Measurements from ENCODE around the gene UBQLN3. TPM values are rescaled to one million over a fixed set of nuclear protein-coding genes. Genes with fewer than 3 reads are reported as not detected.

Gene UBQLN3
- total RNA-seq, 1 donor from 2014 or later, result not detected

DNA sequence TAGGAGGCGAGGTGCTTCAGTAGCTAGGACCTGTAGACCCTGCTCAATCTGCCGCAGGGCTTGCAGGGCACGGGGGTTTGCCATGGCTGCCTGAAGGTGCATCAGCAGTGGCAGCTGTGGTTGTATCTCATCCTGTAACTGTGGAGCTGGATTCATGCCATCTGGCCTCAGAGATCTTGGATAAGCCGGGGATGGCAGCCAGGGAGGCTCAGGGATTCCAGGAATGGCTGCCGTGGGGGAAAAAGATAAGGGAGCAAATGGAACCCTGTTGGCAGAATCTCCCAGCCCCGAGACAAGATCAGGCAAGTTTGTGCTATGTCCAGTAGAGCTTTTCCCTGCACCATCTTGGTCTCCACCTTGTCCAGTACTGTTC lies 1.8 kb downstream of the UBQLN3 start:
- intact Hi-C loops (cut with micrococcal nuclease), result no loop called here
- DNase-seq (no peak), ATAC-seq (no peak)

DNA sequence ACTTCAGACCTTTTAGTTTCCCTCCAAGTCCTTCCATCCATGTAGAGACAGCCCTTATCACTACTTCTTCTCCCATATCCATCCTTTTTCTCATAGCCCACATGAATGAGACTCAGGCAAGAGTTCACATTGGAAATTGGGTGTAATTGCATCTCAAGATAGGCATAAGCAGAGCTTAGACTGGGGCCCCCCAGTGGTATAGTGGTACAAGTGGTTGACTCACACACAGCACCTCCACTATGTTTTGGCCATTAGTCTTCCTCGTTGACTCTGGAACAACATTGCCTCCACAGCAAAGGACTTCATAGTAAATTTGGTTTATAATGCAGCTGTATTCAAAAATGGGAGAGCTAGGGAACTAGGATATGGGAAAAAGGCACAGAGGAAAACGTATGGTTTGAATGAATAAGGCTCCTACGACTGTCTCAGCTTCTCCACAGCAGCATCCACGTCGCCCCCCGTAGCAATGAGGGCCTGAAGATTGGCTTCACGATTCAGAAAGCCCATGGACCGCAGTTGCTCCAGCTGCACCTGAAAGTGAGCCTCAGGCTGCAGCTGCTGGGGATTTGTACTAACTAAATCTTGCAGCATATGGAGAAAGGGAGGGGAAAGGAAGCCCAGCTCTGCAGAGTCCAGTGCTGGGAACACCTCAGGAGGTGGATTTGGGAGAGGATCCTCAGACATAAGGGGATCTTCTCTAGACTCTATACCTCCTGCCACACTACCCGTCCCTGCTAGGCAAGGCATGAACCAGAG lies 2.4 kb downstream of the UBQLN3 start:
- DNase-seq, result no peak
- no peak for ATAC-seq
- intact Hi-C loops (cut with micrococcal nuclease), result no loop called here

DNA sequence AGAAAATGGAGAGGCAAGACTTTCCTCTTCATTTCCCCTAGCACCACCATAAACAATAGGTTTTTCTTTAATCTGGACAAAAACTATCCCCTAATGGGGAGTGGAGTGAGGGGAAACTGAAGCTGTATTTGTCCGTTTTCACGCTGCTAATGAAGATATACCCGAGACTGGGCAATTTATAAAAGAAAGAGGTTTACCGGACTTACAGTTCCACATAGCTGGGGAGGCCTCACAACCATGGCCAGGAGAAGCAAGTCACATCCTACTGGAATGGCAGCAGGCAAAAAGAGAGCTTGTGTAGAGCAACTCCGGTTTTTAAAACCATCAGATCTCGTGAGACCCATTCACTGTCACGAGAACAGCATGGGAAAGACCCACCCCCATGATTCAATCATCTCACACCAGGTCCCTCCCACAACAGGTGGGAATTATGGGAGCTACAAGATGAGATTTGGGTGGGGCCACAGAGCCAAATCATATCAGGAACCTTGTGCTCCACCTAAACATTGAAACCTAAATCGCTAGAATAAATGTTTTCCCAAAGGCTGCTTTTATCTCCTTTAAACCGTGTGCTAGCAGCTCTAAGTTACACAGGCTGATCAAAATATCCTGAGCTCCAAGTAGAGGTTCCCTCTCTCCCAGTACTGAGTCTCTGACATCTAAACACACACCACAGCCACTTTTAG lies 4.3 kb downstream of the UBQLN3 start:
- ATAC-seq (no peak), DNase-seq (no peak)
- intact Hi-C loops (cut with micrococcal nuclease), result no loop called here

- intact Hi-C loops (cut with micrococcal nuclease), result no loop called here
- DNase-seq (no peak), ATAC-seq (no peak)
These were observed 5.3 kb downstream of the UBQLN3 start for GRCh38 chr11:5504403-5504921.

GRCh38 chr11:5500393-5500801 lies 9.4 kb downstream of the UBQLN3 start:
- ATAC-seq (no peak), DNase-seq (no peak)
- intact Hi-C loops (cut with micrococcal nuclease), result no loop called here

- ATAC-seq (no peak), DNase-seq (no peak)
- intact Hi-C loops (cut with micrococcal nuclease), result no loop called here
These were observed 10.1 kb downstream of the UBQLN3 start for GRCh38 chr11:5499671-5500070.

- intact Hi-C loops (cut with micrococcal nuclease), result no loop called here
- no peak for ATAC-seq
- no peak for DNase-seq
These were observed 20.0 kb downstream of the UBQLN3 start for GRCh38 chr11:5489576-5490357.

GRCh38 chr11:5488798-5489399 lies 20.9 kb downstream of the UBQLN3 start:
- DNase-seq (no peak), ATAC-seq (no peak)
- intact Hi-C loops (cut with micrococcal nuclease), result no loop called here

DNA sequence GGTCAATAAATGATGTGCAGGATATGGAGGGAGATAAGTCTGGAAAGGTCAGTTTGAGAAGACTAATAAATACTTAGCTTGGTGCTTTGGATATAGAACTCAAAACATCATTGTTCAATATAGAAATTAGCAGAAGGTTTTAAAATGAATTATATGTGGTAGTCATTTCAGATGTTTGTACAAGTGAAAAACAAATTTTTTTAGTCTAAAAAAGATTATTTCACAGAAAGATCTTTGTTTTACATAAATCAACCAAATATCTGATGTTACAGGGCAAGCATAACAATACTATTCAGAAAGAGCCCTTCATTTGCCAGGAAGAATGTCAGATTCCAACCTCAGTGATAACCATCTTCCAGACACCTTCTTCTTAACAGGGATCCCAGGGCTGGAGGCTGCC lies 21.4 kb downstream of the UBQLN3 start, which contains the start of gene OR52D1:
OR52D1 (plus strand) TSS at position 301 of the 400 bp plus-strand sequence; CDS start at position 323, 22 bp downstream.
- intact Hi-C loops (cut with micrococcal nuclease), result no loop called here
- DNase-seq, result no peak
- ATAC-seq, result no peak

DNA sequence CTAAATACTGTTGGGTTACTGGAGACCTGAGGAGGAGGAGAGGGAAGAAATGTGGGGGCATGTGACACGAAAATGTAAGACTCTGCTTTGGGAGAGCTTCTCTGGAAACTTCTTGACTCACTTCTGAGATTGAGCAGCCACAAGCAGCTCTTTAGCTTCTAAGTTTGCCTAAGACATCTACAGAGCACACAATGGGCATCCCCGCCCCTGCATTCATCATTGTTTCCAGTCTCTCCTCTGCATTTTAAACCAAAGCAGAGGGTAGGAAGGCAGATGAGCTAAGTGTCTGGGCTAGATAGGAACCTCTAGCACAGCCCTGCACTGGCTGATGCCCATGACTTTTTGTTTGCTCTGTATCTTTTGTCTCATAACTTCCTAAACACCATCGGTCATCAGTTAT lies 23.3 kb downstream of the UBQLN3 start:
- ATAC-seq, result no peak
- DNase-seq, result no peak
- intact Hi-C loops (cut with micrococcal nuclease), result no loop called here

DNA sequence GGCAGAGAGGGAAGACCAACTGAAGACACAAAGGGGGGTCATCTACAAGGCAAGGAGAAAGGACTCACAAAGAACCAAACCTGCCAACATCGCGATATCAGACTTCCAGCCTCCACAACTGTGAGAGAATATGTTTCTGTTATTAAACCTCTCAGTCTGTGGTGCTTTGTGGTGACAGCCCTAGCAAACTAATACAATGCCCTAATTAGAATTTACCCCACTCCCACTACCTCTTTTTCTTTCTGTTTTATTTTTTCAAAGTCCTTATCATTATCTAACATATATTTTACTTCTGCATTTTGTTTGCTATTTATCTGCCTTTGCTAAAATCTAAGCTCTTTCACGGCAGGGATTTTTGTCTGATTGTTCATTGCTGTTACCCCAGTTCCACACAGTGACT lies 23.8 kb downstream of the UBQLN3 start:
- DNase-seq, result no peak
- intact Hi-C loops (cut with micrococcal nuclease), result no loop called here
- no peak for ATAC-seq

- no peak for DNase-seq
These were observed 33.5 kb downstream of the UBQLN3 start for GRCh38 chr11:5476186-5476819.

GRCh38 chr11:5473921-5474320 lies 35.8 kb downstream of the UBQLN3 start:
- no peak for ATAC-seq
- intact Hi-C loops (cut with micrococcal nuclease), result no loop called here
- DNase-seq, result no peak

More at GRCh38 chr11:5476186-5476819, 33.5 kb downstream of the UBQLN3 start:
- intact Hi-C loops (cut with micrococcal nuclease), result loop anchor here (2.0 kb wide), 1 partner anchor 334 kb away; no protein-coding TSS in a partner anchor
- ATAC-seq, result peak; percentile 38

GRCh38 chr11:5467527-5467926 lies 42.2 kb downstream of the UBQLN3 start:
- intact Hi-C loops (cut with micrococcal nuclease), result no loop called here
- DNase-seq, result no peak
- no peak for ATAC-seq

DNA sequence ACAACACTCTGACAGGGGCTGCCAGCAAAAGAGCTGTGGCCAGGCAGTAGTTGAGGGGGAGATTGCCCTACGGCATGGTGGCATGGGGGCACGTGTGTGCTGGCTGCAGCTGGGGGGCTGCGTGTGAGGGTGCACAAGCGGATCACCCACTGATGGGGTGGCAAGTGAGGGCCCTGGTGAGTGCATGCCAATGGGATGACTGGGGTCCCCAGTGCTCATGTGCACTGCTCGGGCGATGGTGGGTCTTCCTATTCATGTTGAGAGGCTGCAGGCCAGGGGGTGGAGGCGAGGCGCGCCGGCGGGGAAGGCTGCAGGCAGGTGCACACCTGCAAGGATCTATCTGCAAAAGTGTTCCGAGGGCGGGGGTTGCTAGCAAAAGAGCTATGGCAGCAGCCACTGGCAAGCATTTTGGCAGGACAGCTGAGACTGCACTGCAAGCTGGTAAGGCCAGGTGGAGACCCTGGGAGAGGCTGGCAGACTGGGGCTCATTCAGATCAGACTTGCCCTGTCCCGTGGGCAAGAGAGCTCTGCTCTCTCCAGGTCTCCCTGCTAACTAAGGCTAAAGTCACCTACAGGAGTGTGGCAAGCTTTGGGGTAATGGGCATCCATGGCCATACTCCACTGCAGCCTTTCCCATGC lies 48.7 kb downstream of the UBQLN3 start:
- ATAC-seq, result no peak
- no peak for DNase-seq
- intact Hi-C loops (cut with micrococcal nuclease), result no loop called here

All from left ventricle myocardium superior (tissue), 1 donor.